Liver (tissue), 3 donors: ENCODE results near the gene VPS26B.

Experiments
- RAD21 ChIP-seq, 2 donors: IDR thresholded peaks; 2 replicates each; pipeline ENCODE4 v1.6.1; 2016; ENCODE audit warnings: antibody characterized with exemption in 2 of 2, mild to moderate bottlenecking in 2 of 2
- TF ChIP-seq, protein P1 (sequence below): fragments of 150-350 bp; IDR thresholded peaks from 2 replicates; pipeline ENCODE4 v1.5.1; 2017; ENCODE audit warnings: improper control_type of control experiment, low read depth, low read length; ENCODE audit not compliant: missing input control
- TF ChIP-seq, protein P2 (sequence below): IDR thresholded peaks from 2 replicates; pipeline ENCODE4 v1.6.1; 2016; ENCODE audit warnings: antibody characterized with exemption
- TF ChIP-seq, protein P3 (sequence below): IDR thresholded peaks from 2 replicates; pipeline ENCODE4 v1.6.1; 2016; ENCODE audit warnings: antibody characterized with exemption
- TF ChIP-seq, protein P4 (sequence below): IDR thresholded peaks from 2 replicates; pipeline ENCODE4 v1.6.1; 2016; ENCODE audit warnings: antibody characterized with exemption
- donor health status: healthy.
- donor health status: healthy.

DNA sequence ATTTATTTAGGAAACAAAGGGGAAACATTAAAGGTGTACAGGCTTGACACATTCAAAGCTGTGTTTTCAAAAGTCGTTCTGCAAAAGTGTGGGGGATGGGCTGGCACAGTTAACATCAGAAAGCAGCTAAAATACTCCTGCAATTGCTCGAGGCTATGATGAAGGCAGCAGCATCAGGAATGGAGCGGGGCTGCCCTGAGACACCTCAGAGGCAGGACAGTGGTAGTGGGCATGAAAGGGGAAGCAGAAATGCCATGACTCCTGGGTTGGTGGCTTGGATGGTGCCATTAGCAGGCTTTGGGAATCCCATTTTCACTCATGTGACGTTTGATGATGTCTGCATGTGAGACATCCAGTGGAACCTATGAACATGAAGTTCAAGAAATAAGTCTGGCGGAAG, 1.4 kb upstream of the VPS26B start:
- TF ChIP-seq, protein P1, sequence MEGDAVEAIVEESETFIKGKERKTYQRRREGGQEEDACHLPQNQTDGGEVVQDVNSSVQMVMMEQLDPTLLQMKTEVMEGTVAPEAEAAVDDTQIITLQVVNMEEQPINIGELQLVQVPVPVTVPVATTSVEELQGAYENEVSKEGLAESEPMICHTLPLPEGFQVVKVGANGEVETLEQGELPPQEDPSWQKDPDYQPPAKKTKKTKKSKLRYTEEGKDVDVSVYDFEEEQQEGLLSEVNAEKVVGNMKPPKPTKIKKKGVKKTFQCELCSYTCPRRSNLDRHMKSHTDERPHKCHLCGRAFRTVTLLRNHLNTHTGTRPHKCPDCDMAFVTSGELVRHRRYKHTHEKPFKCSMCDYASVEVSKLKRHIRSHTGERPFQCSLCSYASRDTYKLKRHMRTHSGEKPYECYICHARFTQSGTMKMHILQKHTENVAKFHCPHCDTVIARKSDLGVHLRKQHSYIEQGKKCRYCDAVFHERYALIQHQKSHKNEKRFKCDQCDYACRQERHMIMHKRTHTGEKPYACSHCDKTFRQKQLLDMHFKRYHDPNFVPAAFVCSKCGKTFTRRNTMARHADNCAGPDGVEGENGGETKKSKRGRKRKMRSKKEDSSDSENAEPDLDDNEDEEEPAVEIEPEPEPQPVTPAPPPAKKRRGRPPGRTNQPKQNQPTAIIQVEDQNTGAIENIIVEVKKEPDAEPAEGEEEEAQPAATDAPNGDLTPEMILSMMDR, result no peak
- TF ChIP-seq RAD21 (IDR thresholded peaks at IDR 0.05), result no peak
- TF ChIP-seq, protein P2, sequence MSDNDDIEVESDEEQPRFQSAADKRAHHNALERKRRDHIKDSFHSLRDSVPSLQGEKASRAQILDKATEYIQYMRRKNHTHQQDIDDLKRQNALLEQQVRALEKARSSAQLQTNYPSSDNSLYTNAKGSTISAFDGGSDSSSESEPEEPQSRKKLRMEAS, result no peak
- TF ChIP-seq, protein P3, sequence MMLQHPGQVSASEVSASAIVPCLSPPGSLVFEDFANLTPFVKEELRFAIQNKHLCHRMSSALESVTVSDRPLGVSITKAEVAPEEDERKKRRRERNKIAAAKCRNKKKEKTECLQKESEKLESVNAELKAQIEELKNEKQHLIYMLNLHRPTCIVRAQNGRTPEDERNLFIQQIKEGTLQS, result no peak
- TF ChIP-seq, protein P4, sequence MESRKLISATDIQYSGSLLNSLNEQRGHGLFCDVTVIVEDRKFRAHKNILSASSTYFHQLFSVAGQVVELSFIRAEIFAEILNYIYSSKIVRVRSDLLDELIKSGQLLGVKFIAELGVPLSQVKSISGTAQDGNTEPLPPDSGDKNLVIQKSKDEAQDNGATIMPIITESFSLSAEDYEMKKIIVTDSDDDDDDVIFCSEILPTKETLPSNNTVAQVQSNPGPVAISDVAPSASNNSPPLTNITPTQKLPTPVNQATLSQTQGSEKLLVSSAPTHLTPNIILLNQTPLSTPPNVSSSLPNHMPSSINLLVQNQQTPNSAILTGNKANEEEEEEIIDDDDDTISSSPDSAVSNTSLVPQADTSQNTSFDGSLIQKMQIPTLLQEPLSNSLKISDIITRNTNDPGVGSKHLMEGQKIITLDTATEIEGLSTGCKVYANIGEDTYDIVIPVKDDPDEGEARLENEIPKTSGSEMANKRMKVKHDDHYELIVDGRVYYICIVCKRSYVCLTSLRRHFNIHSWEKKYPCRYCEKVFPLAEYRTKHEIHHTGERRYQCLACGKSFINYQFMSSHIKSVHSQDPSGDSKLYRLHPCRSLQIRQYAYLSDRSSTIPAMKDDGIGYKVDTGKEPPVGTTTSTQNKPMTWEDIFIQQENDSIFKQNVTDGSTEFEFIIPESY, result no peak
